ENCODE data around the gene BRIX1. TPM values are rescaled to one million over a fixed set of nuclear protein-coding genes. Genes with fewer than 3 reads are reported as not detected.
A peak's percentile ranks its signal among the peaks of the same experiment; 100 is the strongest.

The BRIX1 gene
- 4.6 TPM for total RNA-seq

GRCh38 chr5:34915139-34915855 lies at the start of gene BRIX1, which contains the start of gene RAD1:
Gene BRIX1, plus strand, starts transcription at chr5:34915711. Its CDS starts 28 bp downstream, at chr5:34915739.
Gene RAD1, minus strand, starts transcription at chr5:34915504. Its CDS starts 612 bp downstream, at chr5:34914892.
- DNase-seq (ENCODE audit: low spot score) (peak; percentile 98), ATAC-seq (peak; percentile 99)

- ATAC-seq: peak; percentile 52
These were observed 48.5 kb upstream of the BRIX1 start for GRCh38 chr5:34866989-34867471.

GRCh38 chr5:34867660-34868059 lies 47.9 kb upstream of the BRIX1 start:
- no peak for ATAC-seq
- DNase-seq (ENCODE audit: low spot score): no peak

More at GRCh38 chr5:34866989-34867471, 48.5 kb upstream of the BRIX1 start:
- no peak for DNase-seq (ENCODE audit: low spot score)

- ATAC-seq (no peak), DNase-seq (ENCODE audit: low spot score) (no peak)
These were observed 46.7 kb upstream of the BRIX1 start for GRCh38 chr5:34868791-34869190.

- DNase-seq (ENCODE audit: low spot score) (no peak), ATAC-seq (no peak)
These were observed 46.3 kb upstream of the BRIX1 start for GRCh38 chr5:34869256-34869655.

- DNase-seq (ENCODE audit: low spot score) (no peak), ATAC-seq (no peak)
These were observed 45.1 kb upstream of the BRIX1 start for GRCh38 chr5:34870382-34870781.

GRCh38 chr5:34876275-34876674 lies 39.2 kb upstream of the BRIX1 start:
- ATAC-seq (no peak), DNase-seq (ENCODE audit: low spot score) (no peak)

- DNase-seq (ENCODE audit: low spot score) (no peak), ATAC-seq (no peak)
These were observed 34.3 kb upstream of the BRIX1 start for GRCh38 chr5:34881246-34881645.

GRCh38 chr5:34886392-34887119 lies 29.0 kb upstream of the BRIX1 start:
- DNase-seq (ENCODE audit: low spot score) (no peak), ATAC-seq (no peak)

GRCh38 chr5:34889394-34889793 lies 26.1 kb upstream of the BRIX1 start:
- DNase-seq (ENCODE audit: low spot score) (no peak), ATAC-seq (no peak)

GRCh38 chr5:34891981-34892380 lies 23.5 kb upstream of the BRIX1 start:
- DNase-seq (ENCODE audit: low spot score): no peak
- ATAC-seq: no peak

- no peak for ATAC-seq
- DNase-seq (ENCODE audit: low spot score): no peak
These were observed 23.1 kb upstream of the BRIX1 start for GRCh38 chr5:34892414-34892813.

GRCh38 chr5:34894716-34895115 lies 20.8 kb upstream of the BRIX1 start:
- no peak for DNase-seq (ENCODE audit: low spot score)
- no peak for ATAC-seq

- DNase-seq (ENCODE audit: low spot score): no peak
- ATAC-seq: no peak
These were observed 19.7 kb upstream of the BRIX1 start for GRCh38 chr5:34895641-34896419.

GRCh38 chr5:34897646-34898045 lies 17.9 kb upstream of the BRIX1 start:
- DNase-seq (ENCODE audit: low spot score): no peak
- no peak for ATAC-seq

- ATAC-seq (peak; percentile 94), DNase-seq (ENCODE audit: low spot score) (peak; percentile 59)
These were observed 17.1 kb upstream of the BRIX1 start for GRCh38 chr5:34898258-34898895.

- ATAC-seq (no peak), DNase-seq (ENCODE audit: low spot score) (no peak)
These were observed 16.4 kb upstream of the BRIX1 start for GRCh38 chr5:34899066-34899465.

GRCh38 chr5:34900652-34901051 lies 14.9 kb upstream of the BRIX1 start:
- DNase-seq (ENCODE audit: low spot score): no peak
- ATAC-seq: no peak

GRCh38 chr5:34903260-34903659 lies 12.3 kb upstream of the BRIX1 start:
- no peak for ATAC-seq

GRCh38 chr5:34905564-34905963 lies 9.9 kb upstream of the BRIX1 start:
- DNase-seq (ENCODE audit: low spot score): no peak
- peak; percentile 42 for ATAC-seq

More at GRCh38 chr5:34903260-34903659, 12.3 kb upstream of the BRIX1 start:
- DNase-seq (ENCODE audit: low spot score): no peak

GRCh38 chr5:34913072-34913471 lies 2.4 kb upstream of the BRIX1 start:
- ATAC-seq (no peak), DNase-seq (ENCODE audit: low spot score) (no peak)

Measured in left lobe of liver (tissue), 2 donors.